Smooth muscle cell of the umbilical artery (primary cell): Measurements from ENCODE around the gene PROCA1. TPM values are rescaled to one million over a fixed set of nuclear protein-coding genes. Genes with fewer than 3 reads are reported as not detected.

ENCODE experiments used
- total RNA-seq: library from RNA; depleted of rRNA; stranded (reverse); fragments of >200 nt; gene quantifications from 2 replicates; pipeline ENCODE4 v1.2.3, GENCODE V29; 2014

Gene PROCA1
- total RNA-seq, result 1.2 and 1.4 TPM in 2 replicates

GRCh38 chr17:28711723-28712031 is at the start of gene PROCA1:
TSS of gene PROCA1 (minus strand) at chr17:28711888. CDS start at chr17:28711660, 228 bp downstream.

GRCh38 chr17:28743243-28744103 is 31.8 kb upstream of the PROCA1 start, which contains the start of gene TRAF4:
TSS of gene TRAF4 (plus strand) at chr17:28744011. CDS start at chr17:28744113, 102 bp downstream.

GRCh38 chr17:28728364-28729200 is 16.9 kb upstream of the PROCA1 start, which contains the start of gene NEK8:
TSS of gene NEK8 (plus strand) at chr17:28728788. CDS start at chr17:28728814, 26 bp downstream.

GRCh38 chr17:28726226-28726626 is 14.5 kb upstream of the PROCA1 start, which contains the start of gene TLCD1:
TSS of gene TLCD1 (minus strand) at chr17:28726233. CDS start at chr17:28726097, 136 bp downstream.

GRCh38 chr17:28717578-28718332 is 6.1 kb upstream of the PROCA1 start, which contains the start of gene RAB34:
TSS of gene RAB34 (minus strand) at chr17:28717868. CDS start at chr17:28717266, 602 bp downstream.

GRCh38 chr17:28661635-28662526 is 49.8 kb downstream of the PROCA1 start, which contains the start of the genes SDF2 and SUPT6H:
TSS of gene SDF2 (minus strand) at chr17:28661906. CDS start at chr17:28661876, 30 bp downstream.
TSS of gene SUPT6H (plus strand) at chr17:28662205. CDS start at chr17:28673402, 11,197 bp downstream.

Other genes starting within 250 kb of the PROCA1 start
- not detected in 2 replicates for gene SLC13A2, start 238.2 kb downstream of the PROCA1 start, total RNA-seq
- not detected in 2 replicates for gene FOXN1, start 205.5 kb downstream of the PROCA1 start, total RNA-seq
- 26.7 and 31.0 TPM in 2 replicates for gene UNC119, start 159.3 kb downstream of the PROCA1 start, total RNA-seq
- gene PIGS, start 140.4 kb downstream of the PROCA1 start, total RNA-seq, result 107 and 165 TPM in 2 replicates
- 139 and 187 TPM in 2 replicates for gene ALDOC, start 135.0 kb downstream of the PROCA1 start, total RNA-seq
- 5.6 and 25.5 TPM in 2 replicates for gene SPAG5, start 112.9 kb downstream of the PROCA1 start, total RNA-seq
- gene RSKR, start 97.7 kb downstream of the PROCA1 start, total RNA-seq, result 7.7 and 13.2 TPM in 2 replicates
- gene BLTP2, start 66.7 kb downstream of the PROCA1 start, total RNA-seq, result 156 and 198 TPM in 2 replicates
- gene SDF2, start 50.0 kb downstream of the PROCA1 start, total RNA-seq, result 42.4 and 79.6 TPM in 2 replicates
- gene SUPT6H, start 49.7 kb downstream of the PROCA1 start, total RNA-seq, result 50.8 and 79.7 TPM in 2 replicates
- 133 and 148 TPM in 2 replicates for gene RAB34, start 6.0 kb upstream of the PROCA1 start, total RNA-seq
- 588 and 599 TPM in 2 replicates for gene RPL23A, start 8.1 kb upstream of the PROCA1 start, total RNA-seq
- gene TLCD1, start 14.3 kb upstream of the PROCA1 start, total RNA-seq, result 5.3 and 5.9 TPM in 2 replicates
- 1.5 and 2.7 TPM in 2 replicates for gene NEK8, start 16.9 kb upstream of the PROCA1 start, total RNA-seq
- gene TRAF4, start 32.1 kb upstream of the PROCA1 start, total RNA-seq, result 33.3 and 33.5 TPM in 2 replicates
- gene FAM222B, start 130.9 kb upstream of the PROCA1 start, total RNA-seq, result 4.2 and 10.1 TPM in 2 replicates
- gene ERAL1, start 143.1 kb upstream of the PROCA1 start, total RNA-seq, result 24.9 and 28.5 TPM in 2 replicates
- gene FLOT2, start 185.8 kb upstream of the PROCA1 start, total RNA-seq, result 30.0 and 42.8 TPM in 2 replicates
- gene DHRS13, start 191.2 kb upstream of the PROCA1 start, total RNA-seq, result 5.5 and 6.5 TPM in 2 replicates
- 10.7 and 25.1 TPM in 2 replicates for gene PHF12, start 239.6 kb upstream of the PROCA1 start, total RNA-seq